Adipose tissue (tissue), 3 donors: ENCODE data around the gene SPATA31D4. TPM values are rescaled to one million over a fixed set of nuclear protein-coding genes. Genes with fewer than 3 reads are reported as not detected.
"Not testable (repeated sequence)": the region's sequence is repeated elsewhere in the genome, so short reads cannot be mapped to it uniquely, and the experiment has no call there.

ENCODE experiments used
- H3K27ac ChIP-seq: one replicate; pipeline ENCODE4 v1.5.1; 2013; ENCODE audit warnings: low read depth, low read length
- WGBS, 3 donors: extraction: QIAGEN DNeasy Blood & Tissue Kit; methylation state at CpG; one replicate each; pipeline ENCODE4 v1.1.7; 2013; 5-methylcytosine and 5-hydroxymethylcytosine counted together
- polyA plus RNA-seq, 3 donors: library from polyadenylated mRNA; stranded (reverse); fragments of 200-250 nt; gene quantifications; one replicate each; pipeline ENCODE4 v1.2.3, GENCODE V29; 2013
- donor health status: healthy with polysubstance abuse.
- donor health status: Bipolar disorder and iron deficiency.
- donor health status: healthy.

The SPATA31D4 gene
- polyA plus RNA-seq, 3 donors: not detected

DNA sequence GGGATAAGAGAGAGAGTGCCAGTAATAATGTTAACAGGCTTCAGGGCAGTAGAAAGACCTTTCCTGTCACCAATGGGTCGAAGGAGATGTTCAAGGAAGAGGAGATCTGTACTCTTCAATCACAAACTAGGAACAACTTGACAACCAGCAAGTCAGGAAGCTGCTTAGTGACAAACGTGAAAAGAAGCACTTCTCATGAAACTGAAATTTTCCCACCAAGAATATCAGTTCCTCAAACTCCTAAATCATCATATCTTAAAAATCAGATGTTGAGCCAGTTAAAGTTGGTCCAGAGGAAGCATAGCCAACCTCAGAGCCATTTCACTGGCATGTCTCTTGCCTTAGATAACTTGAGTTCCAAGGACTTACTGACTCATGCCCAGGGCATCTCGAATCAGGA lies 20.4 kb downstream of the SPATA31D4 start:
- WGBS, 3 donors: 31 to 100% (median 57%) methylated on average over 1 of the region's 3 CpGs
- H3K27ac ChIP-seq: not testable (repeated sequence)

DNA sequence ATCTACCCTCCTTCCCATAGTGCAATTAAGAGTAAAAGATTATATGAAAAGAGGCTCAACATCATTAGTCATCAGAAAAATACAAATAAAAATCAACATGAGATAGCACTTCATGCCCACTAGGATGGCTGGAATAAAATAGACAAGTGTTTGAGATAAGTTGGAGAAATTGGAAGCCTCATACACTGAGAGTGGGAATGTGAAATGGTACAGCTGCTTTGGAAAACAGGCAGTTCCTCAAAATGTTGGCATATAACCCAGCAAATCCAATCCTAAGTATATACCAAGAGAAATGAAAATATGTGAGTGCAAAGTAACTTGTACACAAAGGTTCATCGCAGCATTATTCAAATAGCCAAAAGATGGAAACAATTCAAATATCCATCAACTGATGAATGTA lies 24.9 kb downstream of the SPATA31D4 start:
- no peak overlapping the region for H3K27ac ChIP-seq

DNA sequence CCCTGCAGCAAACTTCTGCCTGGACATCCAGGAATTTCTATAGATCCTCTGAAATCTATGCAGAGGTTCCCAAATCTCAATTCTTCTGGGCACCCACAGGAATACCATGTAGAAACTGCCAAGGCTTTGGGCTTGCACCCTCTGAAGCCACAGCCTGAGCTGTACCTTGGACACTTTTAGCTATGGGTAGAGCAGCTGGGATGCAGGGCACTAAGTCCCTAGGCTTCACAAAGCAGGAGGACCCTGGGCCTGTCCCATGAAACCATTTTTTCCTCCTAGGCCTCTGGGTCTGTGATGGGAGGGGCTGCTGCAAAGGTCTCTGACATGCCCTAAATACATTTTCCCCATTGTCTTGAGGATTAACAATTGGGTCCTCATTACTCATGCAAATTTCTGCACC lies 27.4 kb downstream of the SPATA31D4 start:
- no peak overlapping the region for H3K27ac ChIP-seq

More for the DNA sequence above, 24.9 kb downstream of the SPATA31D4 start:
- 90 to 100% (median 99%) methylated on average over 1 of the region's 1 CpG for WGBS, 3 donors

GRCh38 chr9:81964218-81965171 lies 36.3 kb downstream of the SPATA31D4 start:
- no peak overlapping the region for H3K27ac ChIP-seq
- WGBS, 3 donors: 72 to 76% (median 75%) methylated on average over 6 of the region's 6 CpGs

DNA sequence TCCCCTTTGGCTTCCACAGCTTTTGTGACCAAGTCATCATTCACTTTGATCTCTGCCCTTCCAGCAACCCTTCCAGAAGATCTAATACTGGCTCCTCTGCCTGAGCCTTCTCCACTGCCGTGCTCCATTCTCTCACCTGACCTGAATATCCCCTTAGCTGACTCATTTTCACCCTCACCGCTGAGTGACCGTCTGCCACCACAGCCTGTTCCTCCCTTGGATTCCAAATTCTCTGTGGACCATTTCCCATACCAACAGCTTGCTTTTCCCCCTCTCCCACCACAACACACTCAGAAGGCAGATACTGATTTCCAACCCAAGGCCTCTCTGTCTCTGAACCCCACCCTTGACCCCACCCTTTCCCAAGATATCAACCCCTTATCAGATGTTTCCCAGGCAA lies 39.8 kb downstream of the SPATA31D4 start:
- no peak overlapping the region for H3K27ac ChIP-seq
- WGBS, 3 donors: 85 to 95% (median 90%) methylated on average over 3 of the region's 3 CpGs

DNA sequence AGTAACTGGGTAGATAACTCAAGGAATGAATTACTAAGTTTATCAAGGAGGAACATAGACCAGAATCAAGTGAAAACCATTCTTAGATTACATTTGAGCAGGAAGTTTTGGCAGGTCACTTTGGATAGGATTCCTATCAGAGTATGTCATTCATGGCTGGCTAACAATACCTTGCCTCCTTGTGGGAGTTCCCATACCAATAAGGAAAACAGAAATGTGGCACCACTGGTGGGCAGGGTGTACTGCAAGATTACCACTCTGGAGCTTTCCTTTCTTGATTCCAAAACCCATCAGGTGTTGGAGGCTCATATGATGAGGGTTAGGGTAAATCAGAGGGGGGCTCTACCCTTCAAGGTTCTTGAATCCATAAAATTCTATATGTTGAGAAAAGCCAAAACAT lies 41.7 kb downstream of the SPATA31D4 start:
- H3K27ac ChIP-seq: no peak overlapping the region

DNA sequence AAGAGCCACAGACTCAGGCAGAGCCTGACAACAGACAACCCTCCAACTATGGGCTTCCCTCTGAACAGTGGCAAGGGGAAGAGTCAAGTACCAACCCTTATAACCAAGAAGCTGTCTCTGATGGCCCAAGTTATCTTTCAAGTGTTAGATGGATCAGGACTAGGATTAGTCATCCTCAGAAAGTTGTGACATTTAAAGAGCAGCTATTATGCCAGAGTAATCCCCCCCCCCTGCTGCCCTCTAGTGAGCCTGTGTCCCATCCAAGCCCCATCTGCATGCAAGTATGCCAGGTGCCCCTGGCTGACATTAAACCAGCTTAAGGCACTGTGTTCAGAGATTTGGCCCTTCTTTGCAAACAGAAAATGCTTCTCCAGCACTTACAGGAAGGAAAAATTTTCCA lies 43.5 kb downstream of the SPATA31D4 start:
- no peak overlapping the region for H3K27ac ChIP-seq

DNA sequence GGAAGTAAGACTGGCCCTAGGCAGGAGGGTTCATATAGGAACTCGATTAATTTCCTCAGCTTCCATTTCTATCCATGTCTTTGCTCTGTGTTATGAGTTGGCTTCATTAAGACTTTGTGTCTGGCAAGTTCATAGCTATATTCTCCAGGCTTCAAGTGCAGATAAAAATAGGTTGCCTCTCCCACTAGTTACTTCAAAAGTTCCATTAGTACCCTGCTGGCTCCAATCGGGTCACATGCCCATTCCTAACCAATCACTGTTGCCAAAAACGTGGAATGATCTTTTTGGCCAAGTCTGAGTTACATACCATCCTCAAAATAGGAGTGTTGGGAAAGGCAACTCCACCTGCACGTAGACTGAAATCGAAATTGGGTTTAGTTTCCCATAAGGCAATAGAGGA lies 46.5 kb downstream of the SPATA31D4 start:
- 71 to 89% (median 83%) methylated on average over 5 of the region's 5 CpGs for WGBS, 3 donors
- H3K27ac ChIP-seq: no peak overlapping the region

- 91 to 96% (median 93%) methylated on average over 11 of the region's 11 CpGs for WGBS, 3 donors
Measured at GRCh38 chr9:81976351-81976750, 48.1 kb downstream of the SPATA31D4 start.

DNA sequence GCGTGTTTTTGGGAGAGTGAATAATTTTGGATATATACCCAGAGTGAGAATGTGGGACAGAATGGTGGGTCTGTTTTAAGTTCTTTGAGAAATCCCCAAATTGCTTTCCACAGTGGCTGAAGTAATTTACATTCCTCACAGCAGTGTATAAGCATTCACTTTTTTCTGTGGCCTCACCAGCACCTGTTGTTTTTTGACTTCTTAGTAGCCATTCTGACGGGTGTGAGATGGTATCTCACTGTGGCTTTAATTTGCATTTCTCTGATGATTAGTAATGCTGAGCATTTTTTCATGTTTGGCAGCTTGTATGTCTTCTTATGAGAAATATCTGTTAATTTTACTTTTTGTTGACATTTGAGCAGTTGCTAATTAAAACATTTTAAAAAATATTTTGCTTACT lies 51.0 kb downstream of the SPATA31D4 start:
- no peak overlapping the region for H3K27ac ChIP-seq
- 69 to 86% (median 85%) methylated on average over 2 of the region's 2 CpGs for WGBS, 3 donors

More at GRCh38 chr9:81976351-81976750, 48.1 kb downstream of the SPATA31D4 start:
- no peak overlapping the region for H3K27ac ChIP-seq

DNA sequence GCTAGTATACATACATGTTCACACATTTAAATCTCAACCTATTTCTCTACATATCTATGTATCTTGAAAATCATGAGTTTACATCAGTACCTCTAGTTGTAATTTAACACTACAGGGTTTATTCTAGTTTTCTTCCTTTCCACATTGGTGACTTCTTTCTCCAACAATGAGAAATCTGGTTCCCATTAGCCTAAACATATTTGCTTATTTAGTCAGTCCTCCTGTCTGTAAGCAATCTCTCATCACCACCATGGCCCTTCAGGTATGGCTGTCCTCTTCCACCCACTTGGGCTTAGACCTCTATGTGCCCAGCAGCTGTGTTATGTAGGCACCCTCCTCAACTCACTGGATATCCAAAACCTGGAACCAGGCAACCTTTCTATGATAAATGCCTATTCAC lies 52.3 kb downstream of the SPATA31D4 start:
- H3K27ac ChIP-seq: no peak overlapping the region

DNA sequence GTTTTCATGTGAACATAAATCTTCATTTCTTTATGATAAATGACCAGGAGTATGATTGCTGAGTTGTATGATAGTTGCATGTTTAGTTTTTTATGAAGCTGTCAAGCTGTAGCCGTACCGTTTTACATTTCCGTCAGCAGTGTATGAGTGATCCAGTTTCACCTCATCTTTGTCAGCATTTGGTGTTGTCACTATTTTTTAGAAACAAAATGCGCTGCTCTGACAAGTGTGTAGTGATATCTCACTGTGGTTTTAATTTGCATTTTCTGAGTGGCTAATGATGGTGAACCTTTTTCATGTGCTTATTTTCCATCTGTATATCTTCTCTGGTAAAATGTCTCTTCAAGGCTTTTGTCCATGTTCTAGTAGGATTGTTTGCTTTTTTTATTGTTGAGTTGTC lies 53.7 kb downstream of the SPATA31D4 start:
- WGBS, 3 donors: 88 to 96% (median 96%) methylated on average over 4 of the region's 4 CpGs
- H3K27ac ChIP-seq: no peak overlapping the region

Other genes starting within 250 kb of the SPATA31D4 start
- 10 to 100 TPM; 25.9 to 64.7 (median 43.6) TPM for gene TLE1, start 238.9 kb upstream of the SPATA31D4 start, polyA plus RNA-seq
- gene SPATA31D3, start 15.1 kb downstream of the SPATA31D4 start, polyA plus RNA-seq: not detected
- not detected for gene SPATA31D1, start 60.3 kb downstream of the SPATA31D4 start, polyA plus RNA-seq